Left ventricle myocardium inferior (tissue), 1 donor: Measurements from ENCODE around the gene AKTIP. TPM values are rescaled to one million over a fixed set of nuclear protein-coding genes. Genes with fewer than 3 reads are reported as not detected.
A peak's percentile ranks its signal among the peaks of the same experiment; 100 is the strongest.

Experiments
- DNase-seq: peaks from one replicate; pipeline ENCODE4 v3.0.0-alpha.2; 2020
- H3K27ac ChIP-seq: fragments of 200-600 bp; replicated peaks from 2 replicates; pipeline ENCODE4 v1.8.0; 2021
- H3K27me3 ChIP-seq: fragments of 200-600 bp; 2 replicates; pipeline ENCODE4 v1.8.0; 2021; ENCODE audit warnings: low read depth
- H3K36me3 ChIP-seq: fragments of 200-600 bp; 2 replicates; pipeline ENCODE4 v1.8.0; 2021
- H3K4me1 ChIP-seq: fragments of 200-600 bp; 2 replicates; pipeline ENCODE4 v1.8.0; 2021
- H3K4me3 ChIP-seq: fragments of 200-600 bp; 2 replicates; pipeline ENCODE4 v1.8.0; 2021; ENCODE audit warnings: mild to moderate bottlenecking, moderate library complexity
- H3K9me3 ChIP-seq: fragments of 200-600 bp; replicated peaks from 2 replicates; pipeline ENCODE4 v1.8.0; 2021
- CTCF ChIP-seq: fragments of 200-600 bp; IDR thresholded peaks from 2 replicates; pipeline ENCODE4 v1.8.0; 2021; ENCODE audit warnings: antibody characterized with exemption, mild to moderate bottlenecking, borderline replicate concordance
- intact Hi-C: fragments of 100-400 bp; cut with micrococcal nuclease; formaldehyde crosslinking; loops from one replicate; pipeline ENCODE4 v1.11.0; 2022
- long read RNA-seq: library from polyadenylated mRNA; unstranded; transcript quantifications from one replicate; pipeline ENCODE4 v2.0.0, GENCODE V29; 2021
- total RNA-seq: library from RNA; stranded (reverse); fragmentation: NEBNext Ultra II Directional; extraction: Animal tissue kit (Norgen Biotek cat#: 25700); gene quantifications from one replicate; pipeline ENCODE4 v1.2.1, GENCODE V29; 2021
- donor health status: DM: no; HTN: yes; CAD: no; lungs with severe emphysema.

Gene AKTIP
- 95.0 TPM for total RNA-seq
- long read RNA-seq, transcript AKTIP-202 (10 exons, 2,426 nt) = major isoform, 14 of 150 reads
- long read RNA-seq, partial matches to known transcripts = 3 of 150 reads
- long read RNA-seq, other reads (novel, unspliced or antisense) = 133 of 150 reads

GRCh38 chr16:53502331-53503269, at the start of gene AKTIP:
AKTIP (minus strand) TSS chr16:53503209; CDS start chr16:53500259, 2,950 bp downstream.
- no peaks in the 10 kb centered on the region for H3K9me3 ChIP-seq
- DNase-seq = peak; percentile 37
- H3K27ac ChIP-seq = peak within 1 kb of the TSS; percentile 98
- TF ChIP-seq CTCF = no peak
- H3K4me3 ChIP-seq = peak within 1 kb of the TSS; percentile 90
- peaks cover 53% of the 10 kb centered on the region for H3K4me1 ChIP-seq
- intact Hi-C loops = no loop called here
- no peaks in the 10 kb centered on the region for H3K27me3 ChIP-seq
- H3K36me3 ChIP-seq = peaks cover 21% of the 10 kb centered on the region

GRCh38 chr16:53549970-53550690, 47.1 kb upstream of the AKTIP start:
- intact Hi-C loops = no loop called here
- Histone ChIP-seq H3K36me3 (no peaks in the 10 kb centered on the region), H3K27ac (no peak overlapping the region), H3K4me1 (peaks cover 8% of the 10 kb centered on the region), H3K4me3 (no peak overlapping the region), H3K27me3 (peaks cover 17% of the 10 kb centered on the region), H3K9me3 (no peaks in the 10 kb centered on the region)
- peak; percentile 75 for TF ChIP-seq CTCF
- DNase-seq = peak; percentile 23

GRCh38 chr16:53546988-53547391, 44.0 kb upstream of the AKTIP start:
- no peaks in the 10 kb centered on the region for H3K36me3 ChIP-seq
- DNase-seq = no peak

GRCh38 chr16:53545433-53545832, 42.4 kb upstream of the AKTIP start:
- DNase-seq = no peak
- intact Hi-C loops = no loop called here
- no peaks in the 10 kb centered on the region for H3K9me3 ChIP-seq
- peaks cover 15% of the 10 kb centered on the region for H3K27me3 ChIP-seq
- H3K4me3 ChIP-seq = no peak overlapping the region
- no peak overlapping the region for H3K27ac ChIP-seq
- TF ChIP-seq CTCF = no peak
- peaks cover 8% of the 10 kb centered on the region for H3K4me1 ChIP-seq
- H3K36me3 ChIP-seq = no peaks in the 10 kb centered on the region

More at GRCh38 chr16:53546988-53547391, 44.0 kb upstream of the AKTIP start:
- no peak overlapping the region for H3K27ac ChIP-seq
- H3K9me3 ChIP-seq = no peaks in the 10 kb centered on the region
- peaks cover 15% of the 10 kb centered on the region for H3K27me3 ChIP-seq
- intact Hi-C loops = no loop called here
- peaks cover 8% of the 10 kb centered on the region for H3K4me1 ChIP-seq
- TF ChIP-seq CTCF = peak; percentile 25
- no peak overlapping the region for H3K4me3 ChIP-seq

- intact Hi-C loops = no loop called here
- no peak overlapping the region for H3K4me3 ChIP-seq
- no peak for TF ChIP-seq CTCF
- H3K4me1 ChIP-seq = no peaks in the 10 kb centered on the region
- peaks cover 15% of the 10 kb centered on the region for H3K27me3 ChIP-seq
- H3K27ac ChIP-seq = no peak overlapping the region
- H3K36me3 ChIP-seq = no peaks in the 10 kb centered on the region
- DNase-seq = no peak
- H3K9me3 ChIP-seq = no peaks in the 10 kb centered on the region
Observed at GRCh38 chr16:53542283-53542682, 39.3 kb upstream of the AKTIP start.
